ENCODE data around the gene EPPIN. TPM values are rescaled to one million over a fixed set of nuclear protein-coding genes. Genes with fewer than 3 reads are reported as not detected.

EPPIN gene
- polyA plus RNA-seq, 1 donor (not counting 4 experiments of a cell fraction or from before 2014, with no cell fraction given) = not detected

DNA sequence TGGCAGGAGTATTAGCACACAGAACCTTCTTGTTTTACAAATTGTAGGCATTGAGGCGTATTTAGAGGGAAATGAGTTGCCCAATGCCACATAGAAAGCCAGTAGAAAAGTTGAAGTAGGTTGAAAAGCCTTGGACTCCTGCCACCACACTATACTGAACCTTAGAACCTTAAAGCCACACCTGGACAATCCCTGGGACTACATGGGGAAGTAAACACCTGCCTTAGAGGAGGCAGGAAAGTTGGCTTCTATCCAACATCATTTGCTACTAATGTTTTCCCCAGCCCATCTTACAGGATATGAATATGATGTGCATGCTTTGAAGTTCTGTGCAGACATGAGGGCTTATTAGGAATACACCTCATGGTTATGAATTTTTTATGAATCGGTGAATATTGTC is 5.3 kb upstream of the EPPIN start:
- FAIRE-seq = no peak
- Histone ChIP-seq H3K4me2 (ENCODE audit: control insufficient read depth, extremely low read depth, insufficient read depth, low read depth, low read length) (no peak overlapping the region), H3K9me1 (ENCODE audit: control insufficient read depth, extremely low read depth, insufficient read depth, low read length) (no peaks in the 10 kb centered on the region), H3K9ac (ENCODE audit: control insufficient read depth, extremely low read depth, insufficient read depth, low read length) (no peak overlapping the region), H3K9me3 (ENCODE audit: control insufficient read depth, low read depth, low read length) (no peaks in the 10 kb centered on the region), H3K27ac (ENCODE audit: control insufficient read depth, insufficient read depth, low read length) (no peak overlapping the region), H3K4me1 (ENCODE audit: control insufficient read depth, extremely low read depth, insufficient read depth, low read length) (no peaks in the 10 kb centered on the region), H3K27me3 (ENCODE audit: control insufficient read depth, extremely low read depth, insufficient read depth, low read length) (peaks cover 5% of the 10 kb centered on the region), H3K36me3 (ENCODE audit: control insufficient read depth in 2 of 2, extremely low read depth in 1 of 2, insufficient read depth in 2 of 2, low read length in 2 of 2) (no peaks in the 10 kb centered on the region), H2AFZ (ENCODE audit: control insufficient read depth, low read length) (no peak overlapping the region), H3K4me3 (ENCODE audit: control insufficient read depth in 2 of 3, extremely low read depth in 1 of 3, insufficient read depth in 2 of 3, low read depth in 1 of 3, low read length in 3 of 3) (no peak overlapping the region), H4K20me1 (ENCODE audit: control insufficient read depth, extremely low read depth, insufficient read depth, low read length) (no peaks in the 10 kb centered on the region), H3K79me2 (ENCODE audit: control insufficient read depth, insufficient read depth, low read length) (no peaks in the 10 kb centered on the region)
- no peak for TF ChIP-seq EZH2 (IDR thresholded peaks at IDR 0.05; ENCODE audit: low read length)
- TF ChIP-seq, protein P1, sequence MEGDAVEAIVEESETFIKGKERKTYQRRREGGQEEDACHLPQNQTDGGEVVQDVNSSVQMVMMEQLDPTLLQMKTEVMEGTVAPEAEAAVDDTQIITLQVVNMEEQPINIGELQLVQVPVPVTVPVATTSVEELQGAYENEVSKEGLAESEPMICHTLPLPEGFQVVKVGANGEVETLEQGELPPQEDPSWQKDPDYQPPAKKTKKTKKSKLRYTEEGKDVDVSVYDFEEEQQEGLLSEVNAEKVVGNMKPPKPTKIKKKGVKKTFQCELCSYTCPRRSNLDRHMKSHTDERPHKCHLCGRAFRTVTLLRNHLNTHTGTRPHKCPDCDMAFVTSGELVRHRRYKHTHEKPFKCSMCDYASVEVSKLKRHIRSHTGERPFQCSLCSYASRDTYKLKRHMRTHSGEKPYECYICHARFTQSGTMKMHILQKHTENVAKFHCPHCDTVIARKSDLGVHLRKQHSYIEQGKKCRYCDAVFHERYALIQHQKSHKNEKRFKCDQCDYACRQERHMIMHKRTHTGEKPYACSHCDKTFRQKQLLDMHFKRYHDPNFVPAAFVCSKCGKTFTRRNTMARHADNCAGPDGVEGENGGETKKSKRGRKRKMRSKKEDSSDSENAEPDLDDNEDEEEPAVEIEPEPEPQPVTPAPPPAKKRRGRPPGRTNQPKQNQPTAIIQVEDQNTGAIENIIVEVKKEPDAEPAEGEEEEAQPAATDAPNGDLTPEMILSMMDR (optimal IDR thresholded peaks at IDR 0.05 in 1 of 3, IDR thresholded peaks at IDR 0.05 in 1 of 3, conservative IDR thresholded peaks at IDR 0.05 in 1 of 3; ENCODE audit: extremely low read depth in 1 of 3, insufficient read depth in 2 of 3, low read length in 3 of 3) = no peak
- dilution Hi-C loops (cut with MboI; ENCODE audit: extremely low pct_ligation_motif_present, low sequenced_read_pairs) = no loop called here
- no peak for DNase-seq (ENCODE audit: low read depth, low spot score)

DNA sequence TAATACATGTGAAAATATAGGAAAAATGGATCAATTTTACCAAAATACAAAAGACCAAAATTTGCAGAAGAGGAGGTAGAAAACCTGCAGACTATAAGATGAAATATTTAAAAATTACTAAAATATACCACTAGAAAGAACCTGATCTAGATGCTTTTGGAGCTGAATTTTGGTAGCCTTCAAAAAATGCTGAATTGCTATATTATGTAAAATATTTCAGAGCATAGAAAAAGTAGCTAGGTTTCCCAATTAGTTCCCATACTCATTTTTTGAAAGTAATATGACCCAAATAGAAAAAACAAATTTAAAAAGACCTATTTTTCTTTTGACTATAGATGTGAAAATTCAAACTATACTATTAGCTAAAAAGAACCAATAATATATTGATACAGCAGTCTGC is 3.6 kb upstream of the EPPIN start:
- H2AFZ ChIP-seq (ENCODE audit: control insufficient read depth, low read length) = no peak overlapping the region
- no peaks in the 10 kb centered on the region for H3K4me1 ChIP-seq (ENCODE audit: control insufficient read depth, extremely low read depth, insufficient read depth, low read length)
- H3K4me3 ChIP-seq (ENCODE audit: control insufficient read depth in 2 of 3, extremely low read depth in 1 of 3, insufficient read depth in 2 of 3, low read depth in 1 of 3, low read length in 3 of 3) = no peak overlapping the region
- H3K9ac ChIP-seq (ENCODE audit: control insufficient read depth, extremely low read depth, insufficient read depth, low read length) = no peak overlapping the region
- DNase-seq (ENCODE audit: low read depth, low spot score) (no peak), FAIRE-seq (no peak)
- TF ChIP-seq, protein P1 (optimal IDR thresholded peaks at IDR 0.05 in 1 of 3, IDR thresholded peaks at IDR 0.05 in 1 of 3, conservative IDR thresholded peaks at IDR 0.05 in 1 of 3; ENCODE audit: extremely low read depth in 1 of 3, insufficient read depth in 2 of 3, low read length in 3 of 3) = no peak
- no peak for TF ChIP-seq EZH2 (IDR thresholded peaks at IDR 0.05; ENCODE audit: low read length)
- no peak overlapping the region for H3K4me2 ChIP-seq (ENCODE audit: control insufficient read depth, extremely low read depth, insufficient read depth, low read depth, low read length)
- no peaks in the 10 kb centered on the region for H3K79me2 ChIP-seq (ENCODE audit: control insufficient read depth, insufficient read depth, low read length)
- H3K27ac ChIP-seq (ENCODE audit: control insufficient read depth, insufficient read depth, low read length) = no peak overlapping the region
- H3K36me3 ChIP-seq (ENCODE audit: control insufficient read depth in 2 of 2, extremely low read depth in 1 of 2, insufficient read depth in 2 of 2, low read length in 2 of 2) = no peaks in the 10 kb centered on the region
- H3K9me1 ChIP-seq (ENCODE audit: control insufficient read depth, extremely low read depth, insufficient read depth, low read length) = no peaks in the 10 kb centered on the region
- H3K27me3 ChIP-seq (ENCODE audit: control insufficient read depth, extremely low read depth, insufficient read depth, low read length) = peaks cover 12% of the 10 kb centered on the region
- no peaks in the 10 kb centered on the region for H4K20me1 ChIP-seq (ENCODE audit: control insufficient read depth, extremely low read depth, insufficient read depth, low read length)
- H3K9me3 ChIP-seq (ENCODE audit: control insufficient read depth, low read depth, low read length) = no peaks in the 10 kb centered on the region
- dilution Hi-C loops (cut with MboI; ENCODE audit: extremely low pct_ligation_motif_present, low sequenced_read_pairs) = no loop called here
